Measurements from ENCODE around the gene ETV5. TPM values are rescaled to one million over a fixed set of nuclear protein-coding genes. Genes with fewer than 3 reads are reported as not detected.
"Not testable (repeated sequence)": the region's sequence is repeated elsewhere in the genome, so short reads cannot be mapped to it uniquely, and the experiment has no call there.

The ETV5 gene
- total RNA-seq, 3 donors from 2014 or later (not counting 1 experiment from before 2014, with no cell fraction given) = 3.0 to 5.3 (median 4.6) TPM

DNA sequence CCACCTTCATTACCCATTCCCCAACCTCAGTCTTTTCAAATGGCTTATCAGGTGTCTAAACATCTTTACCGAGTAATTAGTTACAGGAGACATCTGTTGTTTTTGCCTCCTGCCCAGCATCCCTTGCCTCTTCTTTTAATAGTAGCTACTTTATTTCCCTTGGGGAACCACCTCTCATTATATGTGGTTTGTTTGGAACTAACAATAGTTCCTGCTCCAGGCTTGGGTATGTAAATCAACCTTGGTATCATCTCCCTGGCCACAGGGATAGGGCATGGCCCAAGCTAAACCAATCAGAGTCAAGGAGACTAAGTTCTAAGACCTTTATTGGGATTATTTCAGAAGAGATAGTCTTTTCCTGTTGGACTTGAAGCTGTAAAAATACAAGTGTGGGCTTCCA is 76.6 kb downstream of the ETV5 start:
- no peak for ATAC-seq
- TF ChIP-seq, protein P1, sequence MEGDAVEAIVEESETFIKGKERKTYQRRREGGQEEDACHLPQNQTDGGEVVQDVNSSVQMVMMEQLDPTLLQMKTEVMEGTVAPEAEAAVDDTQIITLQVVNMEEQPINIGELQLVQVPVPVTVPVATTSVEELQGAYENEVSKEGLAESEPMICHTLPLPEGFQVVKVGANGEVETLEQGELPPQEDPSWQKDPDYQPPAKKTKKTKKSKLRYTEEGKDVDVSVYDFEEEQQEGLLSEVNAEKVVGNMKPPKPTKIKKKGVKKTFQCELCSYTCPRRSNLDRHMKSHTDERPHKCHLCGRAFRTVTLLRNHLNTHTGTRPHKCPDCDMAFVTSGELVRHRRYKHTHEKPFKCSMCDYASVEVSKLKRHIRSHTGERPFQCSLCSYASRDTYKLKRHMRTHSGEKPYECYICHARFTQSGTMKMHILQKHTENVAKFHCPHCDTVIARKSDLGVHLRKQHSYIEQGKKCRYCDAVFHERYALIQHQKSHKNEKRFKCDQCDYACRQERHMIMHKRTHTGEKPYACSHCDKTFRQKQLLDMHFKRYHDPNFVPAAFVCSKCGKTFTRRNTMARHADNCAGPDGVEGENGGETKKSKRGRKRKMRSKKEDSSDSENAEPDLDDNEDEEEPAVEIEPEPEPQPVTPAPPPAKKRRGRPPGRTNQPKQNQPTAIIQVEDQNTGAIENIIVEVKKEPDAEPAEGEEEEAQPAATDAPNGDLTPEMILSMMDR (IDR thresholded peaks at IDR 0.05) = no peak
- Histone ChIP-seq H3K4me1 (ENCODE audit: control insufficient read depth, insufficient read depth, low read length) (no peaks in the 10 kb centered on the region), H3K9me3 (ENCODE audit: control insufficient read depth, insufficient read depth, low read length) (no peaks in the 10 kb centered on the region), H3K27me3 (ENCODE audit: control insufficient read depth, insufficient read depth, low read length) (no peaks in the 10 kb centered on the region), H3K4me3 (ENCODE audit: low read length) (no peak overlapping the region), H3K27ac (ENCODE audit: low read length) (no peak overlapping the region), H3K36me3 (ENCODE audit: control insufficient read depth, insufficient read depth, low read length) (no peaks in the 10 kb centered on the region)
- H3K4me1 Mint-ChIP-seq = no peaks in the 10 kb centered on the region
- no peak for DNase-seq
- H3K36me3 Mint-ChIP-seq = no peaks in the 10 kb centered on the region
- no peak overlapping the region for H3K4me3 Mint-ChIP-seq
- H3K27ac Mint-ChIP-seq = no peak overlapping the region
- H3K9me3 Mint-ChIP-seq = no peaks in the 10 kb centered on the region
- H3K27me3 Mint-ChIP-seq (ENCODE audit: low read depth in 2 of 2) = peaks cover 10 to 23% of the 10 kb centered on the region in 2 donors
- intact Hi-C loops (cut with micrococcal nuclease) = no loop called here
- 69% methylated on average over 1 of the region's 1 CpG for WGBS (ENCODE audit: insufficient coverage)

DNA sequence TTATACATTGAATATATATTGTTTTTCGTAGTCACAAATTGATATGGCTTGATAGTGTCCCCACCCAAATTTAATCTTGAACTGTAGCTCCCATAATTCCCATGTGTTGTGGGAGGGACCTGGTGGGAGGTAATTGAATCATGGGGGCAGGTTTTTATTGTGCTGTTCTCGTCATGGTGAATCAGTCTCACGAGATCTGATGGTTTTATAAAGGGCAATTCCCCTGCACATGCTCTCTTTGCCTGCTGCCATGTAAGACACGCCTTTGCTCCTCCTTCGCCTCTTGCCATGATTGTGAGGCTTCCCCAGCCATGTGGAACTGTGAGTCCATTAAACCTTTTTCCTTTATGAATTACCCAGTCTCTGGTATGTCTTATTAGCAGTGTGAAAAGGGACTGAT is 82.9 kb downstream of the ETV5 start:
- H3K4me1 ChIP-seq (ENCODE audit: control insufficient read depth, insufficient read depth, low read length); H3K4me3 Mint-ChIP-seq; H3K9me3 Mint-ChIP-seq; H3K27ac ChIP-seq (ENCODE audit: low read length); H3K27ac Mint-ChIP-seq; H3K4me3 ChIP-seq (ENCODE audit: low read length); H3K36me3 ChIP-seq (ENCODE audit: control insufficient read depth, insufficient read depth, low read length); ATAC-seq; intact Hi-C loops (cut with micrococcal nuclease); DNase-seq; H3K27me3 ChIP-seq (ENCODE audit: control insufficient read depth, insufficient read depth, low read length); H3K9me3 ChIP-seq (ENCODE audit: control insufficient read depth, insufficient read depth, low read length); H3K4me1 Mint-ChIP-seq; H3K36me3 Mint-ChIP-seq: not testable (repeated sequence)
- peaks cover 38 to 42% of the 10 kb centered on the region in 2 donors for H3K27me3 Mint-ChIP-seq (ENCODE audit: low read depth in 2 of 2)
- 89% methylated on average over 4 of the region's 5 CpGs for WGBS (ENCODE audit: insufficient coverage)

DNA sequence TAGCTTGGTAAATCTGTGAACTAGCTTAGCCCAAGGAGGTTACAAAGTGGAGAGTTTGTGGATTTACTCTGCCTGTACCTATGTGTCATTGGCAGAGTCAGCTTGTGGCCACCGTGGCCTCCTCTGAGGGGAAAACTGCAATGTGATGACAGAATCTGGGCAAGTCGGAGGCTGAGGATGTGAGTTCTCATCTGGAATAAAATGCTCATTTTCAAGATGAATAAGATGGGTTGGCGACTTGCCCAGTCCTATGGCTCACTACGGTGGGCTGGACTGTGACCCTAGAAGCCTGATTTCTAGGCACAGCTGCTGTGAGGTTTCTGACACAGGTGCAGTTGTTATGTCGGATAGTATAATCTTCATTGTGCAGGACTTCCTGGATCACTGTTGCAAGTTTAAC is 83.7 kb downstream of the ETV5 start:
- Histone ChIP-seq H3K4me1 (ENCODE audit: control insufficient read depth, insufficient read depth, low read length) (no peaks in the 10 kb centered on the region), H3K36me3 (ENCODE audit: control insufficient read depth, insufficient read depth, low read length) (no peaks in the 10 kb centered on the region), H3K27ac (ENCODE audit: low read length) (no peak overlapping the region), H3K4me3 (ENCODE audit: low read length) (no peak overlapping the region), H3K27me3 (ENCODE audit: control insufficient read depth, insufficient read depth, low read length) (no peaks in the 10 kb centered on the region), H3K9me3 (ENCODE audit: control insufficient read depth, insufficient read depth, low read length) (no peaks in the 10 kb centered on the region)
- Mint-ChIP-seq H3K27ac (no peak overlapping the region), H3K36me3 (no peaks in the 10 kb centered on the region), H3K4me3 (no peak overlapping the region), H3K27me3 (ENCODE audit: low read depth in 2 of 2) (peaks cover 33 to 41% of the 10 kb centered on the region in 2 donors), H3K4me1 (no peaks in the 10 kb centered on the region), H3K9me3 (no peaks in the 10 kb centered on the region)
- DNase-seq (no peak), ATAC-seq (no peak)
- intact Hi-C loops (cut with micrococcal nuclease) = no loop called here
- TF ChIP-seq, protein P1 (IDR thresholded peaks at IDR 0.05) = no peak
- WGBS (ENCODE audit: insufficient coverage) = 23% methylated on average over 5 of the region's 5 CpGs

DNA sequence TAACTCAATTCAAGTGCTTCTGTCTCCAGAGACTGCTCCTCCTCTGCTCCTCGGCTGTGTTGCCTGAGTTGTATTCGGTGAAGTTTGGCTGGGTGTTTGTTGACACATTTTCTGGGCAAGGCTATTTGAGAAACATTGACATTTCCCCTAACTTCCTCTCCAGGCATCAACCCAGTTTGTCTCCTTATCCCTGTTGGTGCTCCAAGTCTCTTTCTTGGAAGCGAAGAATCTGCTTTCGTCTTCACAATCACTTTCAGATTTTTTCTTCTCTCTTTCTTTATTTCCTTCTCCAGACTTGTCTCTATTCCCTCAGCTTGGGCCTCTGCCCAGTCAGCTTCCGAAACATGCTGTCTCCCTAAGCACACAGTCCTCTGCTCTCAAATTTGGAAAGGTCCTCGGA is 84.7 kb downstream of the ETV5 start:
- ATAC-seq = no peak
- H3K27me3 Mint-ChIP-seq (ENCODE audit: low read depth in 2 of 2) = peaks cover 28 to 37% of the 10 kb centered on the region in 2 donors

More for the DNA sequence above, 84.7 kb downstream of the ETV5 start:
- TF ChIP-seq, protein P1 (IDR thresholded peaks at IDR 0.05) = no peak
- Histone ChIP-seq H3K36me3 (ENCODE audit: control insufficient read depth, insufficient read depth, low read length) (no peaks in the 10 kb centered on the region), H3K27me3 (ENCODE audit: control insufficient read depth, insufficient read depth, low read length) (no peaks in the 10 kb centered on the region), H3K9me3 (ENCODE audit: control insufficient read depth, insufficient read depth, low read length) (no peaks in the 10 kb centered on the region), H3K4me1 (ENCODE audit: control insufficient read depth, insufficient read depth, low read length) (no peaks in the 10 kb centered on the region), H3K4me3 (ENCODE audit: low read length) (no peak overlapping the region), H3K27ac (ENCODE audit: low read length) (no peak overlapping the region)
- H3K4me3 Mint-ChIP-seq = no peak overlapping the region
- no peaks in the 10 kb centered on the region for H3K4me1 Mint-ChIP-seq
- no peaks in the 10 kb centered on the region for H3K9me3 Mint-ChIP-seq
- DNase-seq = no peak
- intact Hi-C loops (cut with micrococcal nuclease) = no loop called here
- no peaks in the 10 kb centered on the region for H3K36me3 Mint-ChIP-seq
- no peak overlapping the region for H3K27ac Mint-ChIP-seq
- WGBS (ENCODE audit: insufficient coverage) = 96% methylated on average over 6 of the region's 6 CpGs

Data from natural killer cell (primary cell).